Right lung (tissue), 5 donors: Measurements from ENCODE around the gene CALHM3. TPM values are rescaled to one million over a fixed set of nuclear protein-coding genes. Genes with fewer than 3 reads are reported as not detected.

Experiments
- polyA plus RNA-seq, 5 donors: library from polyadenylated mRNA; unstranded; fragments of 120-200 nt; gene quantifications; one replicate each; pipeline versions ENCODE4 v1.2.1 to v1.2.3, GENCODE V29; 2013; ENCODE audit warnings: inconsistent platforms in 1 of 5, low replicate concordance in 1 of 5; ENCODE audit not compliant: insufficient read length in 5 of 5, insufficient read depth in 1 of 5

CALHM3 gene
- polyA plus RNA-seq, 5 donors = not detected

Other genes starting within 250 kb of the CALHM3 start
- under 1 TPM in 4 of 5 donors, not detected in 1; 0.09 to 0.28 (median 0.13) TPM for gene RPEL1, start 233.4 kb downstream of the CALHM3 start, polyA plus RNA-seq
- under 1 TPM; 0.30 to 0.53 (median 0.46) TPM for gene INA, start 202.1 kb downstream of the CALHM3 start, polyA plus RNA-seq
- gene PCGF6, start 128.1 kb downstream of the CALHM3 start, polyA plus RNA-seq = 10 to 100 TPM; 11.6 to 16.2 (median 12.8) TPM
- gene TAF5, start 111.3 kb downstream of the CALHM3 start, polyA plus RNA-seq = 1 to 10 TPM; 5.6 to 8.8 (median 7.5) TPM
- 100 to 1,000 TPM; 142 to 196 (median 171) TPM for gene ATP5MK, start 82.8 kb downstream of the CALHM3 start, polyA plus RNA-seq
- 10 to 100 TPM; 33.3 to 42.9 (median 36.2) TPM for gene PDCD11, start 82.6 kb downstream of the CALHM3 start, polyA plus RNA-seq
- gene CALHM2, start 26.9 kb downstream of the CALHM3 start, polyA plus RNA-seq = 10 to 100 TPM; 13.5 to 18.9 (median 15.0) TPM
- gene CALHM1, start 20.3 kb downstream of the CALHM3 start, polyA plus RNA-seq = under 1 TPM in 4 of 5 donors, not detected in 1; 0.05 to 0.12 (median 0.06) TPM
- 1 to 10 TPM in 4 of 5 donors, under 1 TPM in 1; 0.99 to 2.7 (median 1.3) TPM for gene NEURL1, start 14.5 kb upstream of the CALHM3 start, polyA plus RNA-seq